ENCODE results near the gene KCNIP3.

KCNIP3 gene

GRCh38 chr2:95379371-95379831, 82.3 kb downstream of the KCNIP3 start:
- no peak for DNase-seq (ENCODE audit: low read depth)
- peak; percentile 50 for TF ChIP-seq CTCF (conservative IDR thresholded peaks at IDR 0.05; ENCODE audit: low read depth, low read length)
- no peak overlapping the region for H3K4me3 ChIP-seq (ENCODE audit: low read length)

- TF ChIP-seq CTCF (conservative IDR thresholded peaks at IDR 0.05; ENCODE audit: low read depth, low read length): no peak
- H3K4me3 ChIP-seq (ENCODE audit: low read length): no peak overlapping the region
- no peak for DNase-seq (ENCODE audit: low read depth)
These were observed 83.1 kb downstream of the KCNIP3 start for GRCh38 chr2:95380280-95380679.

GRCh38 chr2:95380731-95381130, 83.6 kb downstream of the KCNIP3 start:
- TF ChIP-seq CTCF (conservative IDR thresholded peaks at IDR 0.05; ENCODE audit: low read depth, low read length): no peak
- DNase-seq (ENCODE audit: low read depth): no peak
- no peak overlapping the region for H3K4me3 ChIP-seq (ENCODE audit: low read length)

- TF ChIP-seq CTCF (conservative IDR thresholded peaks at IDR 0.05; ENCODE audit: low read depth, low read length): no peak
- no peak overlapping the region for H3K4me3 ChIP-seq (ENCODE audit: low read length)
- no peak for DNase-seq (ENCODE audit: low read depth)
These were observed 84.4 kb downstream of the KCNIP3 start for GRCh38 chr2:95381212-95382191.

- TF ChIP-seq CTCF (conservative IDR thresholded peaks at IDR 0.05; ENCODE audit: low read depth, low read length): no peak
- H3K4me3 ChIP-seq (ENCODE audit: low read length): no peak overlapping the region
- DNase-seq (ENCODE audit: low read depth): no peak
These were observed 85.0 kb downstream of the KCNIP3 start for GRCh38 chr2:95382192-95382591.

- DNase-seq (ENCODE audit: low read depth): no peak
- no peak for TF ChIP-seq CTCF (conservative IDR thresholded peaks at IDR 0.05; ENCODE audit: low read depth, low read length)
- no peak overlapping the region for H3K4me3 ChIP-seq (ENCODE audit: low read length)
These were observed 85.8 kb downstream of the KCNIP3 start for GRCh38 chr2:95382686-95383634.
